Testis (tissue), 2 donors: Measurements from ENCODE around the gene FMOD.

Experiments used
- POLR2A ChIP-seq: fragments of 450-650 bp; IDR thresholded peaks from one replicate; pipeline ENCODE4 v1.6.1; 2017; ENCODE audit warnings: antibody characterized with exemption, mild to moderate bottlenecking, moderate library complexity
- TF ChIP-seq, protein P1 (sequence below), 3 experiments: fragments of 450-650 bp in 2 of 3; fragments of 200-600 bp in 1 of 3; sonication (generic) in 1 of 3; IDR thresholded peaks; one replicate each; pipeline ENCODE4 v1.5.1; 2016 to 2019; ENCODE audit warnings: antibody characterized with exemption in 3 of 3, mild to moderate bottlenecking in 2 of 3, moderate library complexity in 1 of 3

DNA sequence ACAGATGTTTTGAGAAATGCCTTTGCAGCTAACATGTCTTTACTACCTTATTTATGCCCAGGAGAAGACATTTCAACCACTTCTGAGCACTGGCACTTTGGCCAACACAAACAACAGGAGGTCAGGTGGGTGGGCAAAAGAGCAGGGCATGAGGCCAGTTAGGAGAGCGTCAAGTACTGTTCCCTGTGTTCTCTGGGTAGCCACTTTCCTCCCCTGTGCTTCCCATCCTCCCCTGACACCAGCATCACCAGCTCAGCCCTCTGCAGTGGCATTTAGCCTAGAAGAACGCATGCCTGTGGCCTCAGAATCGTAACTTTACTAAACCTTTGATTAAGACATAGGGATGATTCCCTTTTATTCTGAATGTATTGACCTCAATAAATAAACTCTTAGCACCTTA lies 27.3 kb downstream of the FMOD start:
- no peak for TF ChIP-seq POLR2A
- TF ChIP-seq, protein P1, sequence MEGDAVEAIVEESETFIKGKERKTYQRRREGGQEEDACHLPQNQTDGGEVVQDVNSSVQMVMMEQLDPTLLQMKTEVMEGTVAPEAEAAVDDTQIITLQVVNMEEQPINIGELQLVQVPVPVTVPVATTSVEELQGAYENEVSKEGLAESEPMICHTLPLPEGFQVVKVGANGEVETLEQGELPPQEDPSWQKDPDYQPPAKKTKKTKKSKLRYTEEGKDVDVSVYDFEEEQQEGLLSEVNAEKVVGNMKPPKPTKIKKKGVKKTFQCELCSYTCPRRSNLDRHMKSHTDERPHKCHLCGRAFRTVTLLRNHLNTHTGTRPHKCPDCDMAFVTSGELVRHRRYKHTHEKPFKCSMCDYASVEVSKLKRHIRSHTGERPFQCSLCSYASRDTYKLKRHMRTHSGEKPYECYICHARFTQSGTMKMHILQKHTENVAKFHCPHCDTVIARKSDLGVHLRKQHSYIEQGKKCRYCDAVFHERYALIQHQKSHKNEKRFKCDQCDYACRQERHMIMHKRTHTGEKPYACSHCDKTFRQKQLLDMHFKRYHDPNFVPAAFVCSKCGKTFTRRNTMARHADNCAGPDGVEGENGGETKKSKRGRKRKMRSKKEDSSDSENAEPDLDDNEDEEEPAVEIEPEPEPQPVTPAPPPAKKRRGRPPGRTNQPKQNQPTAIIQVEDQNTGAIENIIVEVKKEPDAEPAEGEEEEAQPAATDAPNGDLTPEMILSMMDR (IDR thresholded peaks at IDR 0.05) = no peak
